Fibroblast of lung (primary cell): Measurements from ENCODE around the gene FERMT1.
"Not testable (repeated sequence)": the region's sequence is repeated elsewhere in the genome, so short reads cannot be mapped to it uniquely, and the experiment has no call there.

Source experiments
- EZH2 ChIP-seq: IDR thresholded peaks from 2 replicates; pipeline ENCODE4 v1.5.1; 2012; ENCODE audit warnings: low read length, control low read depth, mild to moderate bottlenecking; ENCODE audit errors: missing control alignments
- TF ChIP-seq, protein P1 (sequence below), 2 donors: IDR thresholded peaks in 1 of 2; conservative IDR thresholded peaks in 1 of 2; 1 replicate in 1 of 2; 2 replicates in 1 of 2; pipeline ENCODE4 v1.5.1; 2011 to 2012; ENCODE audit warnings: low read length in 2 of 2, control low read depth in 1 of 2, inconsistent platforms in 1 of 2, low read depth in 1 of 2, mild to moderate bottlenecking in 1 of 2

DNA sequence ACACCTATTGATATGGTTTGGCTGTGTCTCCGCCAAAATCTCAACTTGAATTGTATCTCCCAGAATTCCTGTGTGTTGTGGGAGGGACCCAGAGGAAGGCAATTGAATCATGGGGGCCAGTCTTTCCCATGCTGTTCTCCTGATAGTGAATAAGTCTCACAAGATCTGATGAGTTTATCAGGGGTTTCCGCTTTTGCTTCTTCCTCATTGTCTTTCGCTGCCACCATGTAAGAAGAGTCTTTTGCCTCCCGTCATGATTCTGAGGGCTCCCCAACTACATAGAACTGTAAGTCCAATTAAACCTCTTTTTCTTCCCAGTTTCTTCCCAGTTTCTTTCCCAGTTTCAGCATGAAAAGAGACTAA, 68.2 kb downstream of the FERMT1 start:
- TF ChIP-seq, protein P1, sequence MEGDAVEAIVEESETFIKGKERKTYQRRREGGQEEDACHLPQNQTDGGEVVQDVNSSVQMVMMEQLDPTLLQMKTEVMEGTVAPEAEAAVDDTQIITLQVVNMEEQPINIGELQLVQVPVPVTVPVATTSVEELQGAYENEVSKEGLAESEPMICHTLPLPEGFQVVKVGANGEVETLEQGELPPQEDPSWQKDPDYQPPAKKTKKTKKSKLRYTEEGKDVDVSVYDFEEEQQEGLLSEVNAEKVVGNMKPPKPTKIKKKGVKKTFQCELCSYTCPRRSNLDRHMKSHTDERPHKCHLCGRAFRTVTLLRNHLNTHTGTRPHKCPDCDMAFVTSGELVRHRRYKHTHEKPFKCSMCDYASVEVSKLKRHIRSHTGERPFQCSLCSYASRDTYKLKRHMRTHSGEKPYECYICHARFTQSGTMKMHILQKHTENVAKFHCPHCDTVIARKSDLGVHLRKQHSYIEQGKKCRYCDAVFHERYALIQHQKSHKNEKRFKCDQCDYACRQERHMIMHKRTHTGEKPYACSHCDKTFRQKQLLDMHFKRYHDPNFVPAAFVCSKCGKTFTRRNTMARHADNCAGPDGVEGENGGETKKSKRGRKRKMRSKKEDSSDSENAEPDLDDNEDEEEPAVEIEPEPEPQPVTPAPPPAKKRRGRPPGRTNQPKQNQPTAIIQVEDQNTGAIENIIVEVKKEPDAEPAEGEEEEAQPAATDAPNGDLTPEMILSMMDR (conservative IDR thresholded peaks at IDR 0.05 in 1 of 2, IDR thresholded peaks at IDR 0.05 in 1 of 2; ENCODE audit: low read depth in 1 of 2, low read length in 2 of 2) = not testable (repeated sequence)
- TF ChIP-seq EZH2 = not testable (repeated sequence)
